AG04449 (cell line): ENCODE data around the gene RNFT1.

Source experiments
- CTCF ChIA-PET: fragments of 350-600 bp; formaldehyde crosslinking; extraction: SDS; loops from one replicate; lab custom pipeline; 2021; ENCODE audit warnings: antibody characterized with exemption; lab: Yijun Ruan, JAX
- POLR2A ChIA-PET: fragments of 400-600, 350-600 bp; formaldehyde crosslinking; extraction: SDS; loops from one replicate; lab custom pipeline; 2020; ENCODE audit warnings: antibody characterized with exemption, inconsistent platforms; lab: Yijun Ruan, JAX
- DNase-seq: peaks from one replicate; pipeline ENCODE4 v3.0.0-alpha.2; 2010; ENCODE audit warnings: low read depth, low spot score
- H3K4me3 ChIP-seq: 2 replicates; pipeline ENCODE4 v1.5.1; 2011; ENCODE audit warnings: low read depth, mild to moderate bottlenecking, control low read depth, low read length
- TF ChIP-seq, protein P1 (sequence below): IDR thresholded peaks from one replicate; pipeline ENCODE4 v1.5.1; 2011; ENCODE audit warnings: mild to moderate bottlenecking, moderate library complexity, low read length, control low read depth, inconsistent platforms; ENCODE audit not compliant: insufficient read depth; ENCODE audit errors: missing control alignments

Gene RNFT1

DNA sequence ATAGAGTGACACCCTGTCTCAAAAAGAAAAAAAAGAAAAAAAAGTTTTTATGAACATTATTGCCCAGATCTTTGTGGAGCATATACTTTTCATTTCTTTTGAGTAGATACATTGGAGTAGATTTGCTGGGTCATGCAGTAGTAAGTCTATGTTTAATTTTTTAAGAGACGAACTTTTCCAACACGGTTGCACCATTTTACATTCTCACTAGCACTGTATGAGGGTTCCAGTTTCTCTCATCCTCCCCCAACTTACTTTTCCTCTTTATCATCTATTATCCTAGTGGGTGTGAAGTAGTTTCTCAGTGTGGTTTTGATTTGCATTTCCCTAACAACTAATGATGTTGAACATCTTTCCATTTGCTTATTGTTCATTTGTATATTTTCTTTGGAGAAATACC, 61.1 kb downstream of the RNFT1 start:
- POLR2A ChIA-PET: no interaction called here

More for the DNA sequence above, 61.1 kb downstream of the RNFT1 start:
- CTCF ChIA-PET: interaction anchor here (3.6 kb wide), 1 partner anchor 11 kb away, joined by 27 read pairs; no protein-coding TSS in a partner anchor
- TF ChIP-seq, protein P1, sequence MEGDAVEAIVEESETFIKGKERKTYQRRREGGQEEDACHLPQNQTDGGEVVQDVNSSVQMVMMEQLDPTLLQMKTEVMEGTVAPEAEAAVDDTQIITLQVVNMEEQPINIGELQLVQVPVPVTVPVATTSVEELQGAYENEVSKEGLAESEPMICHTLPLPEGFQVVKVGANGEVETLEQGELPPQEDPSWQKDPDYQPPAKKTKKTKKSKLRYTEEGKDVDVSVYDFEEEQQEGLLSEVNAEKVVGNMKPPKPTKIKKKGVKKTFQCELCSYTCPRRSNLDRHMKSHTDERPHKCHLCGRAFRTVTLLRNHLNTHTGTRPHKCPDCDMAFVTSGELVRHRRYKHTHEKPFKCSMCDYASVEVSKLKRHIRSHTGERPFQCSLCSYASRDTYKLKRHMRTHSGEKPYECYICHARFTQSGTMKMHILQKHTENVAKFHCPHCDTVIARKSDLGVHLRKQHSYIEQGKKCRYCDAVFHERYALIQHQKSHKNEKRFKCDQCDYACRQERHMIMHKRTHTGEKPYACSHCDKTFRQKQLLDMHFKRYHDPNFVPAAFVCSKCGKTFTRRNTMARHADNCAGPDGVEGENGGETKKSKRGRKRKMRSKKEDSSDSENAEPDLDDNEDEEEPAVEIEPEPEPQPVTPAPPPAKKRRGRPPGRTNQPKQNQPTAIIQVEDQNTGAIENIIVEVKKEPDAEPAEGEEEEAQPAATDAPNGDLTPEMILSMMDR: no peak
- DNase-seq: no peak
- no peak overlapping the region for H3K4me3 ChIP-seq
